ENCODE results near the gene SEZ6L2. TPM values are rescaled to one million over a fixed set of nuclear protein-coding genes. Genes with fewer than 3 reads are reported as not detected.

Gene SEZ6L2
- total and polyA plus RNA-seq, 9 of the 15 experiments (the other 6 are each of a cell fraction or from before 2014, with no cell fraction given) = 0.10 to 2.1 (median 0.72) TPM

GRCh38 chr16:29898135-29898803 is 1.1 kb downstream of the SEZ6L2 start (continued):
- no peak for TF ChIP-seq POLR2AphosphoS5 (IDR thresholded peaks at IDR 0.05; ENCODE audit: control insufficient read depth, insufficient read depth, low read depth, low read length)
- TF ChIP-seq ZNF695 (CRISPR knock-in tag; IDR thresholded peaks at IDR 0.05) = no peak
- TF ChIP-seq HNRNPUL1 (IDR thresholded peaks at IDR 0.05; ENCODE audit: low read length) = no peak
- TF ChIP-seq ID3 (CRISPR knock-in tag; IDR thresholded peaks at IDR 0.05) = no peak
- TF ChIP-seq ID3 (tag; IDR thresholded peaks at IDR 0.05) = no peak
- TF ChIP-seq ZNF407 (IDR thresholded peaks at IDR 0.05; ENCODE audit: low read depth) = no peak
- no peak for TF ChIP-seq ZNF740 (CRISPR knock-in tag; IDR thresholded peaks at IDR 0.05)
- peak in 1 of 2 experiments; percentile 44; a peak in 1 of 4 replicates for TF ChIP-seq ZNF740 (tag; IDR thresholded peaks at IDR 0.05)
- TF ChIP-seq VEZF1 (CRISPR knock-in tag; IDR thresholded peaks at IDR 0.05) = no peak
- TF ChIP-seq ELF2 (CRISPR knock-in tag; IDR thresholded peaks at IDR 0.05) = no peak
- TF ChIP-seq HBP1 (CRISPR knock-in tag; IDR thresholded peaks at IDR 0.05) = no peak

Measured in K562 (cell line).